B cell (primary cell): ENCODE measurements around the gene ANAPC4. TPM values are rescaled to one million over a fixed set of nuclear protein-coding genes. Genes with fewer than 3 reads are reported as not detected.

Experiments
- ATAC-seq: fragments of 200-7000 bp; cut with Tn5 transposase; one replicate; pipeline ENCODE4 v1.10.0; 2021; ENCODE audit warnings: low read depth, mild to moderate bottlenecking, moderate number of reproducible peaks, moderate library complexity
- CTCF ChIA-PET: fragments of 350-600 bp; sonication (Branson Sonifier 250); formaldehyde crosslinking; loops from one replicate; lab custom pipeline; 2021; ENCODE audit warnings: antibody characterized with exemption, inconsistent platforms; lab: Charles Lee
- POLR2A ChIA-PET: fragments of 350-600 bp; sonication (Branson Sonifier 250); formaldehyde crosslinking; loops from one replicate; lab custom pipeline; 2021; ENCODE audit warnings: antibody characterized with exemption; lab: Charles Lee
- DNase-seq: peaks from one replicate; pipeline ENCODE4 v3.0.0; 2013
- H2AFZ ChIP-seq: 2 replicates; pipeline ENCODE4 v1.6.1; 2012; ENCODE audit warnings: mild to moderate bottlenecking, low read depth, low read length; ENCODE audit not compliant: insufficient read depth, poor library complexity, severe bottlenecking
- H3K27ac ChIP-seq, 2 donors: 1 replicate in 1 of 2; 2 replicates in 1 of 2; pipeline ENCODE4 v1.5.1; 2012 to 2013; ENCODE audit warnings: low read length in 2 of 2, mild to moderate bottlenecking in 2 of 2, moderate library complexity in 1 of 2
- H3K27me3 ChIP-seq, 4 experiments: fragments of 200-600 bp in 1 of 4; sonication (generic) in 1 of 4; replicated peaks in 1 of 4; 1 replicate in 2 of 4; 2 replicates in 2 of 4; pipeline versions ENCODE4 v1.6.1 to v1.7.0; 2013 to 2016; ENCODE audit warnings: low read length in 3 of 4, mild to moderate bottlenecking in 2 of 4, mixed read lengths in 1 of 4, moderate library complexity in 1 of 4; ENCODE audit not compliant: insufficient read depth in 4 of 4, control insufficient read depth in 3 of 4; ENCODE audit errors: control extremely low read depth in 1 of 4
- H3K36me3 ChIP-seq, 2 experiments: replicated peaks in 1 of 2; 1 replicate in 1 of 2; 2 replicates in 1 of 2; pipeline versions ENCODE4 v1.6.1 to v1.7.1; 2013; ENCODE audit warnings: low read length in 1 of 2; ENCODE audit not compliant: insufficient read depth in 2 of 2, control insufficient read depth in 1 of 2; ENCODE audit errors: control extremely low read depth in 1 of 2, extremely low read depth in 1 of 2
- H3K4me1 ChIP-seq, 2 donors: fragments of 200-600 bp in 1 of 2; sonication (generic) in 1 of 2; 1 replicate in 1 of 2; 2 replicates in 1 of 2; pipeline versions ENCODE4 v1.5.1 to v1.6.1; 2013 to 2017; ENCODE audit warnings: low read length in 2 of 2; ENCODE audit not compliant: control insufficient read depth in 2 of 2, insufficient read depth in 2 of 2
- H3K4me2 ChIP-seq: replicated peaks from 2 replicates; pipeline ENCODE3; 2012; ENCODE audit warnings: mild to moderate bottlenecking, low read depth, low read length; ENCODE audit not compliant: poor library complexity, severe bottlenecking
- H3K4me3 ChIP-seq, 5 experiments: fragments of 200-600 bp in 1 of 5; sonication (generic) in 1 of 5; 1 replicate in 3 of 5; 2 replicates in 2 of 5; pipeline versions ENCODE4 v1.5.1 to v1.7.0; 2011 to 2016; ENCODE audit warnings: low read length in 4 of 5, mild to moderate bottlenecking in 4 of 5, low read depth in 2 of 5, control low read depth in 1 of 5, moderate library complexity in 1 of 5; ENCODE audit not compliant: insufficient read depth in 1 of 5; ENCODE audit errors: control extremely low read depth in 1 of 5, extremely low read depth in 1 of 5
- H3K79me2 ChIP-seq: fragments of 200-600 bp; sonication (generic); one replicate; pipeline ENCODE4 v1.6.0; 2016; ENCODE audit warnings: low read length; ENCODE audit not compliant: control insufficient read depth, insufficient read depth
- H3K9ac ChIP-seq: fragments of 200-600 bp; sonication (generic); 2 replicates; pipeline ENCODE4 v1.6.1; 2017; ENCODE audit warnings: mild to moderate bottlenecking, low read length, moderate library complexity
- H3K9me3 ChIP-seq, 3 donors: one replicate each; pipeline versions ENCODE4 v1.6.1 to v1.7.1; 2013; ENCODE audit warnings: low read length in 2 of 3; ENCODE audit not compliant: control insufficient read depth in 2 of 3, insufficient read depth in 1 of 3; ENCODE audit errors: control extremely low read depth in 1 of 3
- H4K20me1 ChIP-seq: 2 replicates; pipeline ENCODE4 v1.6.0; 2012; ENCODE audit warnings: mild to moderate bottlenecking, low read length; ENCODE audit not compliant: insufficient read depth, control insufficient read depth, poor library complexity, severe bottlenecking
- H3K27ac Mint-ChIP-seq: one replicate; pipeline ENCODE4 v1.8.0; 2021; ENCODE audit warnings: mixed read lengths
- H3K27me3 Mint-ChIP-seq: one replicate; pipeline ENCODE4 v1.8.0; 2021; ENCODE audit warnings: mixed read lengths
- H3K4me1 Mint-ChIP-seq: one replicate; pipeline ENCODE4 v1.8.0; 2021; ENCODE audit warnings: mixed read lengths
- H3K4me3 Mint-ChIP-seq: one replicate; pipeline ENCODE4 v1.8.0; 2021; ENCODE audit warnings: mixed read lengths
- H3K9me3 Mint-ChIP-seq: one replicate; pipeline ENCODE4 v1.8.0; 2022; ENCODE audit warnings: mixed read lengths; ENCODE audit not compliant: insufficient read depth
- EZH2 ChIP-seq: IDR thresholded peaks from 2 replicates; pipeline ENCODE4 v1.6.1; 2012; ENCODE audit warnings: borderline replicate concordance, low read depth, mild to moderate bottlenecking, moderate library complexity, low read length; ENCODE audit not compliant: insufficient read depth, poor library complexity, severe bottlenecking
- WGBS: methylation state at CpG from one replicate; pipeline ENCODE4 v1.1.5; 2013; ENCODE audit warnings: missing lambda C conversion rate; ENCODE audit not compliant: insufficient coverage; 5-methylcytosine and 5-hydroxymethylcytosine counted together
- intact Hi-C: fragments of 100-400 bp; cut with micrococcal nuclease; formaldehyde crosslinking; loops from one replicate; pipeline ENCODE4 v1.10.0; 2022
- polyA plus RNA-seq: library from polyadenylated mRNA; depleted of rRNA; stranded (reverse); fragments of >200 nt; gene quantifications from 2 replicates; pipeline ENCODE4 v1.2.3, GENCODE V29; 2012
- total RNA-seq, 2 donors: library from RNA; stranded (reverse); fragments of 120-200 nt in 1 of 2; gene quantifications; 1 replicate in 1 of 2; 2 replicates in 1 of 2; pipeline versions ENCODE4 v1.2.3 to v1.2.4, GENCODE V29; 2013 to 2022
- TF ChIP-seq, protein P1 (sequence below): fragments of 200-600 bp; IDR thresholded peaks from one replicate; pipeline ENCODE4 v1.8.0; 2022; ENCODE audit warnings: antibody characterized with exemption, mild to moderate bottlenecking

ANAPC4 gene
- total and polyA plus RNA-seq, 2 donors (not counting 1 experiment from before 2014, with no cell fraction given) = 18.4 to 52.6 TPM

- Mint-ChIP-seq H3K4me3 (no peak overlapping the region), H3K4me1 (peaks cover under 1% of the 10 kb centered on the region), H3K27ac (no peak overlapping the region), H3K9me3 (no peaks in the 10 kb centered on the region), H3K27me3 (no peaks in the 10 kb centered on the region)
- no peak for TF ChIP-seq EZH2
- TF ChIP-seq, protein P1, sequence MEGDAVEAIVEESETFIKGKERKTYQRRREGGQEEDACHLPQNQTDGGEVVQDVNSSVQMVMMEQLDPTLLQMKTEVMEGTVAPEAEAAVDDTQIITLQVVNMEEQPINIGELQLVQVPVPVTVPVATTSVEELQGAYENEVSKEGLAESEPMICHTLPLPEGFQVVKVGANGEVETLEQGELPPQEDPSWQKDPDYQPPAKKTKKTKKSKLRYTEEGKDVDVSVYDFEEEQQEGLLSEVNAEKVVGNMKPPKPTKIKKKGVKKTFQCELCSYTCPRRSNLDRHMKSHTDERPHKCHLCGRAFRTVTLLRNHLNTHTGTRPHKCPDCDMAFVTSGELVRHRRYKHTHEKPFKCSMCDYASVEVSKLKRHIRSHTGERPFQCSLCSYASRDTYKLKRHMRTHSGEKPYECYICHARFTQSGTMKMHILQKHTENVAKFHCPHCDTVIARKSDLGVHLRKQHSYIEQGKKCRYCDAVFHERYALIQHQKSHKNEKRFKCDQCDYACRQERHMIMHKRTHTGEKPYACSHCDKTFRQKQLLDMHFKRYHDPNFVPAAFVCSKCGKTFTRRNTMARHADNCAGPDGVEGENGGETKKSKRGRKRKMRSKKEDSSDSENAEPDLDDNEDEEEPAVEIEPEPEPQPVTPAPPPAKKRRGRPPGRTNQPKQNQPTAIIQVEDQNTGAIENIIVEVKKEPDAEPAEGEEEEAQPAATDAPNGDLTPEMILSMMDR = no peak
- Histone ChIP-seq H3K79me2 (no peaks in the 10 kb centered on the region), H3K4me1 (peaks cover 0 to under 1% of the 10 kb centered on the region in 2 donors), H3K27me3 (no peaks in the 10 kb centered on the region), H3K27ac (no peak overlapping the region), H3K9me3 (no peaks in the 10 kb centered on the region), H4K20me1 (no peaks in the 10 kb centered on the region), H3K9ac (no peak overlapping the region), H3K4me3 (no peak overlapping the region), H3K36me3 (peaks cover 0 to 2% of the 10 kb centered on the region in 2 experiments), H2AFZ (no peak overlapping the region), H3K4me2 (no peak overlapping the region)
- CTCF ChIA-PET = no interaction called here
- ATAC-seq (no peak), DNase-seq (no peak)
- no CpG with 5 or more reads among the region's 4 CpGs for WGBS
- POLR2A ChIA-PET = no interaction called here
- intact Hi-C loops = no loop called here
Measured at GRCh38 chr4:25351777-25352416, 25.2 kb upstream of the ANAPC4 start.

DNA sequence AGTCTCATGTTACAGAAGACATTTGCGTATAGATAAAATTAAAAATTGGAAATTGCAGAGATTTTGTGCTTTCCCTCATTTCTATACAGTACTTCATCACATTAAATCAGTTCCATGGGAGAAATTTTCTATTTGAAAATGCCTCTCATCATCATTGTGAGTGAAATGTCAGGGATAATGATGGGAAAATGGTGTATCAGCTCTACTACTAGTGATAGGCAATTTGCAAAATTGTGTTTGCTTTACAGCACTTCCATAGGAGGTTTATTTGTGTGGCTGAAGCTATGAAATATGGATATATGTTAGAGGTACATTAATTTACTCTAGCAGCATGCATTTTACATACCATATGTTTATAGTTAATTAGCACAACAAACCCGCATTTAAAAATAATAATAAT lies 21.0 kb upstream of the ANAPC4 start:
- peaks cover 3% of the 10 kb centered on the region for H3K9me3 Mint-ChIP-seq
- no peak overlapping the region for H2AFZ ChIP-seq
- no peaks in the 10 kb centered on the region for H3K27me3 Mint-ChIP-seq
- no peaks in the 10 kb centered on the region for H3K79me2 ChIP-seq
- H3K4me1 Mint-ChIP-seq = no peaks in the 10 kb centered on the region
- no peak overlapping the region for H3K27ac Mint-ChIP-seq
- H3K9me3 ChIP-seq = peaks cover 0 to 11% (median 0%) of the 10 kb centered on the region in 3 donors
- intact Hi-C loops = no loop called here
- no CpG with 5 or more reads among the region's 2 CpGs for WGBS
- ATAC-seq = no peak
- H3K36me3 ChIP-seq = no peaks in the 10 kb centered on the region
- no peak overlapping the region for H3K9ac ChIP-seq
- H3K4me3 ChIP-seq = no peak overlapping the region
- no peak overlapping the region for H3K4me2 ChIP-seq
- no peaks in the 10 kb centered on the region for H4K20me1 ChIP-seq
- H3K27me3 ChIP-seq = no peaks in the 10 kb centered on the region
- no peak overlapping the region for H3K27ac ChIP-seq
- no peaks in the 10 kb centered on the region for H3K4me1 ChIP-seq
- ChIA-PET CTCF (interaction anchor here (4.7 kb wide), 1 partner anchor 11 kb away, joined by 23 read pairs; no protein-coding TSS in a partner anchor), POLR2A (no interaction called here)
- DNase-seq = no peak
- TF ChIP-seq EZH2 = no peak
- TF ChIP-seq, protein P1 = no peak
- no peak overlapping the region for H3K4me3 Mint-ChIP-seq
